Dermis microvascular lymphatic vessel endothelial cell (primary cell): ENCODE measurements around the gene C1QTNF7. TPM values are rescaled to one million over a fixed set of nuclear protein-coding genes. Genes with fewer than 3 reads are reported as not detected.

ENCODE experiments used
- DNase-seq, 2 donors: peaks; one replicate each; pipeline versions ENCODE4 v3.0.0 to v3.0.0-alpha.2; 2010; ENCODE audit warnings: low read depth in 2 of 2
- total RNA-seq: library from RNA; depleted of rRNA; stranded (reverse); fragments of >200 nt; gene quantifications from 2 replicates; pipeline ENCODE4 v1.2.1, GENCODE V29; 2014

The C1QTNF7 gene
- total RNA-seq, 1 donor from 2014 or later: not detected

DNA sequence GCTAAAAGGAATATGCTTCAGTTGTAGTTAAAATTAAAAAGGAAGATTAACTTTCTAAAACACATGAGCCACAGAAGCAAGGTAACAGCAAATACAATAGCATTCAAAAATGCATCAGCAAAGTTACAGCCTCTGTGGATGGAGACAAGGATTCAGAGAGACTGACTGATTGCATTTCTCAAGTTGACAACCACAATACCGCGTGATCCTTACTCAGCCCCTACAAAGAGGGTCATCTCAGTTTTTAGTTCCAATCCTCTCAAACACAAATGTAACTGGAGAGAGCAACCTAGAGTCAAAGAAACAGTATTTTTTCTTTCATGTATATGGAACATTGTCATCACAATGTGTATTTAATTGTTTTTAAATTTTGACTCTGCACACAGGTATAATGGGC, 14.2 kb upstream of the C1QTNF7 start:
- no peak for DNase-seq

DNA sequence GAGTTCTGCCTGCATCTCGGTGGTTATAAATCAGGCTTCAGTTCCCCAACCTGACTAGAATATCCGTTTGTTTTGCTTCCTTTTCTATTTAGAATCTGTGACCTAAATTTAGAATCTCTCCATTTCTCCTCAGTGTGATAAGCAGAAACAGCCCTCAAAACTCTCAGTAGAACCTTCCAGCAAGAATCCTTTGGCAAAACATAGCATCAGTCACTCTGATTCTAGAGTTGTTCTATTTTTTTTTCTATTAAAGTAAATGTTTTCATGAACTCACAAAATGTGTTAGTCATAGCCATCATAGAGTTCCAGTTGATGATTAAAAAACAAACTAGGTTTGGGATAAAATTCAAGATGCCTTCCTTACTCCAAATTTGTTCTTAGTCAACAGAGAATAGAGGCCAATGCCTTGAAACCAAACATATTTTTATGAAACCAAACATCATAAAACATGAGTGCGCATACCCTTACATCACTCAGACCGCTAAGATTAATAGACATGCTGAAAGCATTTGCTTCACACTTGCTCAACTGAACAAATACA, 13.2 kb upstream of the C1QTNF7 start:
- DNase-seq: no peak

DNA sequence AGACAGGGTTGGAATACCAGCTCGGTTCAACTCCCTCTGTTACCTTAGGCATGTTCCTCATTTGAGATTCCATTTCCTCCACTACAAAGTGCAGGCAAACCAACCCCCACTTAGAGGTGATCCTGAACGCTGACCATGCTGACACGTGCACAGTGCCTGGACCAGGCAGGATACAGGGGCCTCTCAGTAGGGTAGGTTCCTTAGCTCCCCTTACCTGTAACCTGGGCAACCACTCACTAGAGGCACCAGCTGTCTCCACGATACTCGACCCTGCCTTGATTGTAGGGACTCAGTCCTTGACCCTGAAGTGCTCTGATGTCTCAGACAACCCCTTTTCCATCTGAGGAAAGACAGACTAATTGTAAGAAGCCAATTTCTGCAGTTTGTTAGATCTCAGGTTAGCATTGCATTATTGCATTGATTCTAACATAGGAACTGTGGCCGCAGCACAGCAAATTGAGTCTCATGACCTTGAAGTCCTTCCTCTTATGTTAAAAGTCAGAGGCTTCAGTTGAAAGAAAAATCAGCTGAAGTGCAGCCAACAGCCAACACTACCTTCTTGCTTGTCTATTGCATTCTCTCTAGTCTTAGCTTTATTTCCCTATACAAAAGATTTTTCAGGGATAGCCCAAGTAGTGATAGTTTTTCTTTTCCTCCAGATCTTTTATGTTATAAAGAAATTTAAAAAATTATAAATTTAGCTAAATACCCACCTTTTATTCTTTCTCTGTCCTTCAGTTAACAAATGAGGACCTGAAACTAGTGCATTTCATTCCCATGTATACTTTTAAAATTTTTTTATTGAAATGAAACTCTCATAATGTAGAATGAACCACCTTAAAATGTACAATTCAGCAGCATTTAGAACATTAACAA, 11.2 kb upstream of the C1QTNF7 start:
- no peak for DNase-seq

DNA sequence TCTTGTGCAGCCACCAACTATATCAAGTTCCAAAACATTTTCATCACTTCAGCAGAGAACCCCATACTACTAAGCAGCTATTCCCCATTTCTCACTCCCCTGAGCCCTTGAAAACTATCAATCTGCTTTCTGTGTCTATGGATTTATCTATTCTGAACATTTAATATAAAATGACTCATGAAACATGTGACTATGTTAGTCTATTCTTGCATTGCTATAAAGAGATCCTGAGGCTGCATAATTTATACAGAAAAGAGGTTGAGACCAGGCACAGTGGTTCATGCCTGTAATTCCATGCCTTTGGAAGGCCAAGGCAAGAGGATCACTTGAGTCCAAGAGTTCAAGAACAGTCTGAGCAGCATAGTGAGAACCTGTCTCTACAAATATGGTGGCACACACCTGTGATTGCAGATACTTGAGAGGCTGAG, 10.6 kb upstream of the C1QTNF7 start:
- DNase-seq: no peak

DNA sequence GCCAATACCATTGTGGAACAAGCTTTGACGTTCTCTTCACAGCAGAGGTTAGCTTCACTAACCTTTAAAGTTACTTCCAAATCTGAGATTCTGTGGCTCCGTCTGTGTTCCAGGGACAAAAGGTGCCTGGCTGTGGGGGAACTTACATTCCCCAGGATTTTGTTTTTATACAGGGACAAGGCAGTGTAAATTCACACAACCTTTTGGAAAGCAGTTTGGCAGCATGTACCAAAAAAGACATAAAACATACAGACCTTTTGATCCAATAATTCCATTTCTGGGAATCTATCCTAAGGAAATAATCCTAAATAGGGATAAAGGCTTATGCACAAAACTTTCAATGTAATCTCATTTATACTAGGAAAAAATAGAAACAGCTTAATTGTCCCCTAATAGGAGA, 8.9 kb upstream of the C1QTNF7 start:
- DNase-seq: no peak

DNA sequence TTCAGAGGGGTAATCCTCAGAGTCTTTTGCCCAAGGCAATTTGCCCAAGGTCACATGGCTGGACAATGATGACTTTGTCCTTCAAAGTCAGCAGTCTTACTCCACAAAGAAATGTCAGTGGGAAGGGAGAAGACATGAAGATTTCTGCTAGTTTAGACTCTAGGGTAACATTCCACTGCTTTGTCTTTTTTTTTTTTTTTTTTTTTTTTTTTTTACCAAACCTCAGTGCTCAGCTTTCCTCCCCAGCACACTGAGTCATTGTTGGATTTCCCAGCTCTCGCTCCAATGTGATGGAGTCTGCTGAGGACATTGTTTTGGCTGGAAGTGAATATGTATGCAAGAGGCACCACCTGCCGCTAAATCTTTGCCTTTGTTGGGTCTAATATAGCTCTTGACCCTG, 7.2 kb upstream of the C1QTNF7 start:
- no peak for DNase-seq

DNA sequence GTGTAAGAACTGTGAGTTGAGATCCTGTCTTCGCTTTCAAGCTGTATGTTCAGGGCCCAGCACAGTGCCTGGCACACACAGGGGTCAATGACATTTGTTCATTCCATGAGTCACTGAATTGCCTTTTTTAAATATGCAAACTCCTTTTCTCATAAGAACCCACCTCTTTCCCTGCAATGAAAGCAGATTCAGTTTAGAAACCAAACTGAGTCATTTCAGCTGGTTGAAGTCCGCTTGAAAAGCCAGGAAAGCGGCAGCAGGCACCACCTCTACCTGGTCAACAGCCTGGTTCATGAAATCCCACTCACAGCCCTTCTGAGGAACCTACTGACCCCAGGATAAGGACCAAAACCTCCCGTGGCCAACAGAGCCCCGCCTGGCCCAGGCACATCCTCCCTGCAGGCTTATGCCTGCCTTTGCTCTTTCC, 4.5 kb upstream of the C1QTNF7 start:
- no peak for DNase-seq

DNA sequence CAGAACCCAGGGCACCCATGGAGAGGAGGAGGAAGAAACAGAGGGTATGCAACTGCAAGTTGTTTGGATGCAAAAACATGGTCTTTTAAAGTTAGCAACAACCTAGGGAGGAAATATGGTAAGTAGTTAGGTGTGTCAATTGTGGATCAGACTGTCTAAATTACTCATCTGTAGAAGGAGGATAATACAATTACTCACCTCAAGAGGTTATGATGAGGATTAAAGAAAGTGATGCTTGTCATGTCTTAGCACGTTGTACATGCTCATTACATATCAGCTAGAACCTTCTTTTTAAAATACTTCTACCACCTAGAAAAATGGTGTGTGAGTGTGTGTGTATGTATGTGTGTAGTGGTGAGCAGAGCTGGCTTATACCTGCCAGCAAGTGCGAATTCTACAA, 2.3 kb upstream of the C1QTNF7 start:
- no peak for DNase-seq

DNA sequence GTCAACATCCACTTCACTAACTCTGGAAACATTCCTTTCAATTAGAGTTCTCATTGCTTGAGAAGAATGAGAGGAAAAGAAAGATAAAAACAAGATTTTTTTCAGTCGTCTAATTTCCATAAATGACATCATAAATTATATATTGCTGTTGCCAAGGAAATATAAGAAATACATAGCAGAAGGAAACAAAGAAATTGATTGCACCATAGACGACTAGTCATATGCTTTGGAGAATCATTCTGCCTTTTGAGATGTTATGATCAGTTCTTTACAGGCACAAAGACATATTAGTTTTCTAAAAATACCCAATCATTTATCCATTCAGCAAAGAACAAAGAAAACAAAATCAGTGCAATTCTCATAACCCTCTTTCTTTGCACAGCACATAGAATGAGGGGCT, 672 bp upstream of the C1QTNF7 start:
- DNase-seq: no peak

DNA sequence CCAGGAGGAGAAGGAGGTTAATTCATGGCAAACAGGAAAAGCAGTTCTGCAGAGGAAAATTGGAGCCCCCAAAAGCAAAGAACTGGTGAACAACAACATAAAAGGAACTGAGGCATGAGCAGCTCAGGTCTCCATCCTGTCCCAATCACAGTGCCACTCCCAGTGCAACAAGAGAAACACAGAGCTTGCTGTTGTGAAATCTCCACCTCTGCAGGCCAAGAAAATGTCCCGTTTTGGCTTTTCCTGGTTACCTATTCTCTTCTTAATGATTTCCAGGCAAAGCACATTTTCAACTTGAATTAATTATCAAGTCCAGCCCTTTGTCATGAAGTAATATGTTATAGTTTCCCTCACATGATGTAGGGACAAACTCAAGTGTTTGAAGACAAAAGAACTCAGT, 778 bp downstream of the C1QTNF7 start:
- no peak for DNase-seq

DNA sequence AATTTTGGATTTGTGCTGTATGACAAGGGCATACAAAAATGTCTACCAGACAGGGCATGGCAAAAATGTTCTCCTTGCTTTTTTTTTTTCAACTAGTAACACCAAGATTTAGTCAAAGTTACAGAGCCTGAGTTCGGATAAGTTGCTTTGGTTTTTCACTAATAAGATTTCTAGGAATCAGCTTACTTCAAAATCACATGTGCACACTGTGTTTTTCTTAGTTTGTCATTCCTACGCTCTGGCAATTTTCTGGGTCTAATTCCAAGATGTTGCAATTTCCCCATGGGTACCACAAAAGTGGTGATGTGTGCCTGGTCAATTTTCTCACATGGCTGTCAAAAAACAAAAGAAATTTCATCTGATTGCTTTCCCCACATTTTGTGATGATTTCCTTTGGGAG, 6.3 kb downstream of the C1QTNF7 start:
- DNase-seq: no peak

DNA sequence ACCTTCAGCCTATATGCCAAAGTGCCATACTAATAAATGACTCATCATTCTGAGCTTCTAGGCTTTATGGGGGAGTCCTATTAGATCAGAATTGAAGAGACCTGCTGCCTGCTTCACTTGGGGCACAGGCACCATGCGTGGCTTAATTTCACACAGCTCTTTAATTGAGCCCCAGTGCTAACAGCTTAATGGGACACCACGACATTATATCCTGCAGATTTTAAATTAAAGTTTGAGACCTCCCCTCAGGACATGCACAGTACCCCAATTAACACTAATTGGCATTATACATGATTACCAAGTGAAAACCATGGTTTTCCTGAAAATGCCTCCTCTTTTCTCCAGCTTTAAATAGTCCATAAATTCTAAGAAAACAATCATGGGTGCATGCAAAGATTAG, 6.8 kb downstream of the C1QTNF7 start:
- no peak for DNase-seq

DNA sequence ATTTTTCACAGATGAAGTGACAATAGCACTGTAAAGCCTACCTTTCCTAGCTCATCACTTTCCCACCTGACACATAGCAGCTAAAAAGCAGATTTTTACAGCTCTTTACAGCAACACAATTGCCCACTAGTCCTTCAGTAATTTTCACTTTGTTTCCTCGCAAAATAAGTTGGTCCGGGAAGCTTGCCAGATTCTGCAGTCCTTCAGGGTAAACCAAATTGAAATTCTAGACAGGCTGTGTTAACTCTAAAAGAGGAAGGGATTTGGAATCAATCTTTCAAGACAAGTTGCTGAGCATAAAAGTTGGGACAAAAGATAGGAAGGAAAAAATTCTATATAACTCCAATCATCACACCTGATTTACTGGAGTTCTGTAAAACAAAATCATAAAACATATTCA, 8.7 kb downstream of the C1QTNF7 start:
- DNase-seq: no peak

DNA sequence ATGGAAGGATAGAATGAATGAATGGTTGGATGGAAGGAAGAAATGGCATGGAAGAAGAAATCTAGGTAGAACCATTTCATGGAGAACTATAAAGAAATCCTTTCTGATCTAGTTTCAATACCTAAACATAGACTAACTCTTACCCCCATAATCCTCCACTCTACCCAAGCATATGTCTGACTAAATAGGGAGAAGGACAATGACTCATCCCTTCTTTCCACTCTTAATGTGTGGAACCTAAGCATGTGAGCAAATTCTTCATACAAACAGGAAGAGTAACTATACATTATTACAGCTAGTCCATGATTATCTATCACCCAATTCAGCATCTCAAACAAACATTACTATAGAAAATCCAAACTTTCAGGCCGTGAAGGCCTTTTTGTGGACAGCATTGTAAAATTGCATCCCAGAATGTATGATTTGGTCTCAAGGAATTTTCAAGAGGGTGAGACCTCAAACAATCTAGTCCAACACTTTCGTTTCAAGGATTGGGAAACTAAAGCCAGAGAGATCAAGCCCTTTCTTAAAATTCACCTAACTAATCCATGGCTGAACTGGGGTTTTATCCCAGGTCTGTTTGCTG, 11.2 kb downstream of the C1QTNF7 start:
- no peak for DNase-seq

DNA sequence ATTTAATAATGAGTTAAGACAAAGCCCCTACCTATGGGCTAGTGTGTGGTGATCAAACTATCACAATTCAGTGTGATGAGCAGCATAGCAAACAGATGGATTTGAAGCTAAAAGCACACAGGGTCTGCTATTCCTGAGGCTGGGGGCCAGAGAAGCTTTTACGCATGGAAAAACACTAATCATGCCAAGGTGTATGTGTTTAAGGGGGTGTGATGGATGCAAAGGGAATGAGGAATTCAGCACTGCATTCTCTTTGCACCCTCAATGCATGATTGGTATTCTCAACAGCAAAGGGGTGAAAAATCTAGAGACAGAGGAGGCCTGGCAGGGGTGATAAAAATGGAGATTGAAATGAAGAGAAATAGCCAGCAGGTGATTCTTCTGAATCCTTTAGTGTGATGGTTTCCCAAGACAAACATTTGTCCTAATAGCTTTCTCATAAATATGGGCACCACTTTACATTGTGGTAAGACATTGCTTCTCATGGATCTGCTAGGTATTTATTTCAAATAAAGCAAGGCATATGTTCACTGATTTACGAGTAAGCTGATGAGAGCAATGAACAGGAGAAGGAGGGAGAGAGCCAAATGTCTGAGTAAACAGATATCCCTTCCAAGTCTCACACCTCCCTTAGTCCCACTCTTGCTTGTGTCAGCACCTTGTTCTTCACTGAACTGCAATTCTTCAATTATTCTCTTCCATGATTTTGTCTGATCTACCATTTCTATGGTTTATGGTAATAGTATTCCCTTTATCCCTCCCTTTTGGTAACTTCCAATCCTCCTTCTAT, 15.7 kb downstream of the C1QTNF7 start:
- DNase-seq: no peak

DNA sequence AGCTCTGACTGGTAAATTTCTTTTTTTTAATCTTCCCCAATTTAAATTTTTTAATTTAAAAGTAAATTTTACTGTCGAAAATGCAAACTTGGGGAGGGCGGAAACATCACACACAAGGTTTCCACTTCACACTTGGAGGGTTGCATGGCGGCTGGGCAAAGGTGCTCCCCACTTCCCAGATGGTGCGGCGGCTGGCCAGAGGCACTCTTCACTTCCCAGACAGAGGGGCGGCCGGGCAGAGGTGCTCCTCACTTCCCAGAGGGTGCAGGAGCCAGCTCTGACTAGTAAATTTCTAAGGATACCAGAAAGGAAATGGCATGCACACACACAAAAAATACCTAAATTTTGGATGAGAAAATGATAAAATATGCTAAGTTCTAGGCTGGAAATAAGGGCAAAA, 16.4 kb downstream of the C1QTNF7 start:
- DNase-seq: no peak

DNA sequence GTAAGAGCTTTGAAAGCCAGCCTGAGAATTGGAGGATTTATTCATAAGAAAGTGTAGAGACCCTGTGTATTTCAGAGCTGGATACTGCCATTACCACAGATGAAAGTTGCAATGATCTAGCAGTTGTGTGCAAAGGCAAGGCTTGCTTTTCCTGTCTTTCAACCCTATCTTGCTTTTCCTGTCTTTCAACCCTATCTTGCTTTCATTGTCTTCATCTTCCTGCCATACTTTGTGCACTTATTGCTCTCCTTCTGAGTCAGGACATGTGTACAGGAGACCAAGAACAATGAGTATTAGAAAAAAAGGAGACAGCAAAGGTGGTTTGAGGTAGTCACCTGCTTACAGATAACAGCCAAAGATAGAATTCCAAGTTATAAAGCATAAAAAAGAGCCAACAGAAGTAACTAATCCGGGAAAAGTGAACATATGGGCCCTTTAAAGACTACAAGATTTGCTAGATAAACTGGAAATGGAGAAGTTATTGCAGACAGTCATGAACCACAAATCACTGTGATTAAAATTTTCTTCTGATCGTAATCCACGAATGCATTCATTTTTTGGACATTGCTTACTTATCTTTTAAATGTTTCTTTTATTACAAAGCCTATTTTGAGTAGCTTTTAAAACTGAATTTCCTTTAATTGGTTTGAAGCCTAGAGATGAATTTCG, 17.2 kb downstream of the C1QTNF7 start:
- peak in 1 of 2 donors; percentile 6 for DNase-seq

DNA sequence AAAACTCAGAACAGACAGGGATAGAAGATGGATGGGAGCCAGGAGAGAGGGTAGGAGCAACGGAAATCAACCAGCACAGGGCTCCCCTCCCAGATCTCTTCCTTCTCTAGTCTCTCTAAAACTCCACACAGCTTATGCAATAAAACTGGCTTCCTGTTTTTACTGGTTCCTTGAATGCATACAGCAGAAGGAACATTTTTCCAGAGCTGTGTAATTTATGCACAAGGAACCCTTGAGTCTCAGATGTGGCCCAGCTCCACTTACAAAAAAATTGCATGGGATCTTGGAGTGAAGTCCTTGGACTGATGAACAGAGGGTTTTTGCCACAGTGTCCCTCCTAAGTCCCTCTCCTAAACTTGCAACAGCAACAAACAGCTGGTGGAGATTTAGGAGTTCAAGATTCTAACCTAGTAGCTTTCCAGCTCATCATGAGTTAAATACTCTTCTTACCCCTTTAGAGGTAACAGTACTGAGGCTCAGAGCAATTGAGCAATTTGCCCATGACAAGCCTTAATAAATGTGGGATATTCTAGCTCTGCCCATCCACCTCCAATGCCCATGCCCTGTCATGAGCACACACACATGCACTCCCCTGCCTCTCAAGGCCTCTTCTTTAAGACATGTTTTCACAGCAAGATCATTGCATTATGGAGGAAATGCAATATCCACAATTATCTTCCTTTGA, 23.5 kb downstream of the C1QTNF7 start:
- DNase-seq: no peak

DNA sequence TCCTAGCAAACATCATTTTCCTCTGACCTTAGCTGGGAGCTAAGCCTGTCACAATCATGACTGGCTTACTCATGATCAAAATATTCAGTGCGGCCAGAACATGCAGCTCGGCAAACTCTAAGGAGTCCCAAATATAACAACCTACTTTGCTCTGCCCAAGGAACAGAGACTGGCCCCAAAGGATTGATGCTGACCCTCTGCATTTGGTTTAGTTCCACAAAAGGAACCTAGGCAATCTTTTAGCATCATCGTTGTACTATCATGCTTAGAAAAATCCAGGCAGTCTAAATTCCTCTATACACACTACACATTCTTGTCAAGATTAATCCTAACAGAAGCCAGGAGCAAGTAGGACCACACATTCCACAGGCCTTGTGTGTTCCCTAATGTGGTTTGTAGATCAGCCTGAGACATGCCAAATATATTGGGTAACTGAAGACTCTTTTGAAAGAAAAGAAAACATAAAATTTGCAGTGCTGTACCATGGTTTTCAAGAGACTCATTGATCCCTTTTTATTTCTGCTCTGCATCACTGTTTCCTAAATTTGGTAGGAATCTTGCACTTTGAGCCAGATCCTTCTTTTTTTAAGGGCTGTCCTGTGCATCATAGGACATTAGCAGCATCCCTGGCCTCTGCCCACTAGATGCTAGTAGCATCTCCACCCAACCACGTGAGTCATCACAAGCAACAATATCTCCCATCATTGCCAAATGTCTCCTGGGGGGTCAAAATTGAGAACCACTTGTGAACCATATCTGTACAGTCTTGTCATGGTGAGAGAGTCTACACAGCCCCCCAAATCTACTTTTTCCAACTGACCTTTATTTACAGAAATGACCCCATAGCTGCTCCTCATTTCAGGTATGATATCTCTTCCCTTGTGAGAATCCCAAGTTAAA, 24.3 kb downstream of the C1QTNF7 start:
- DNase-seq: no peak

DNA sequence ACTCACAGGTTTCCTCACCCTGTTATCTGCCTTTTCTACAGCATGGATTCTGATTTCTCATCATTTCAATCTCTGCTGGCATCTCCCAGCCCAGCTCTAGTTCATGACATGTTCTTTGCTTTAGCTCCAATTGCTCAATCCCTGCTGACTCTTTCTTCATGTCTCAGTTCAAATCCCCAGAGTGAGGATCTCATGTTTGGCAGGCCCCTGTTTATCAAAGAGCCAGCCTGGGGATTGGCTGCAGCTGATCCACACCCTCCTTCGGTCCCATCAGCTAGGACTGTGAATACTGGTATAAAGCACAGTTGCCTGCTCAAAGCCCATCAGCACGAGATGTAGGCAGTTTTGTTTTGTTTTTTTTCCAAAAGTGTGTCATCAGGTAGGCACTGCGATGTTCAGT, 27.5 kb downstream of the C1QTNF7 start:
- no peak for DNase-seq
